Iris pigment epithelial cell (primary cell): Measurements from ENCODE around the gene UHRF1.
A peak's percentile ranks its signal among the peaks of the same experiment; 100 is the strongest.
"Not testable (repeated sequence)": the region's sequence is repeated elsewhere in the genome, so short reads cannot be mapped to it uniquely, and the experiment has no call there.

Experiments used
- DNase-seq: peaks from one replicate; pipeline ENCODE4 v3.0.0-alpha.2; 2011; ENCODE audit warnings: low read depth

UHRF1 gene

GRCh38 chr19:4937060-4937459 is 27.8 kb downstream of the UHRF1 start:
- DNase-seq: no peak

DNA sequence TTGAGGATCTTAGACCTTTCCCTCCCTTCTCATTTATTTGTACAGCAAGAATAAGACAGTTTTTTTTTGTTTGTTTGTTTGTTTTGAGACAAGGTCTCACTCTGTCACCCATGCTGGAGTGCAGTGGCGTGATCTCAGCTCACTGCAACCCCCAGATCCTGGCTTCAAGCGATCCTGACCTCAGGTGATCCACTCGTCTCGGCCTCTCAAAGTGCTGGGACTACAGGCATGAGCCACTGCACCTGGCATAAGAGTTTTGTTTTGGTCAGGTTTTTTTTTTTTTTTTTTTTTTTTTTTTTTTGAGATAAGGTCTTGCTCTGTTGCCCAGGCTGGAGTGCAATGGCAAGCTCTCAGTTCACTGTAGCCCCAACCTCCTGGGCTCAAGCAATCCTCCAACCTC is 29.2 kb downstream of the UHRF1 start:
- DNase-seq: not testable (repeated sequence)

DNA sequence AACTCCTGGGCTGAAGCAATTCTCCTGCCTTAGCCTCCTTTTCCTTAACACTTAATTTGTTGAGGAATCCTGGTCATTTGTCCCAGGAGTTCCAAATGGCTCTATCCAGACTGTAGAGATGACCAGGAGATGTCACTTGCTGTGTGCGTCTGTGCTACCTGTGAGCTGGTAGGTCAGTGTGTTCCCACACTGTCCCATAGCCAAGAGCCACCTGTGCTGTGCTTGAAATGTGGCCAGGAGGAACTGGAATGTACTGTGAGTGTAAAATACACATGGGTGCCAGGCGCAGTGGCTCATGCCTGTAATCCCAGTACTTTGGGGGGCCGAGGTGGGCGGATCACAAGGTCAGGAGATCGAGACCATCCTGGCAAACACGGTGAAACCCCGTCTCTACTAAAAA is 30.2 kb downstream of the UHRF1 start:
- DNase-seq: no peak

DNA sequence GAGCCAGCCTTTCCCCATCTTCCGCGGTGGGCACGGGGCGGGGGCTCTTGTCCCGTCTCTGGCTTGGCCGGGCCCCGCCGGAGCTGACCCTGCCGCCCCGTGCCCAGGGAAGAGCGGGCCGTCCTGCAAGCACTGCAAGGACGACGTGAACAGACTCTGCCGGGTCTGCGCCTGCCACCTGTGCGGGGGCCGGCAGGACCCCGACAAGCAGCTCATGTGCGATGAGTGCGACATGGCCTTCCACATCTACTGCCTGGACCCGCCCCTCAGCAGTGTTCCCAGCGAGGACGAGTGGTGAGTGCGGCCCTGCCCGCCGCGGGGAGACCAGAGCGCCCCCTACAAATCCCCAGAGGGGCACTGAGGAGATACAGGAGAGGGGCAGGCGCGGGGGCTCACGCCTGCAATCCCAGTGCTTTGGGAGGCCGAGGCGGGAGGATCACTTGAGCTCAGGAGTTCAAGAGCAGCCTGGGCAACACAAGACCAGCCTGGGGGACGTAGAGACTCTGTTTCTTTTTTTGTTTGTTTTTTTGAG is 32.4 kb downstream of the UHRF1 start:
- DNase-seq: not testable (repeated sequence)

DNA sequence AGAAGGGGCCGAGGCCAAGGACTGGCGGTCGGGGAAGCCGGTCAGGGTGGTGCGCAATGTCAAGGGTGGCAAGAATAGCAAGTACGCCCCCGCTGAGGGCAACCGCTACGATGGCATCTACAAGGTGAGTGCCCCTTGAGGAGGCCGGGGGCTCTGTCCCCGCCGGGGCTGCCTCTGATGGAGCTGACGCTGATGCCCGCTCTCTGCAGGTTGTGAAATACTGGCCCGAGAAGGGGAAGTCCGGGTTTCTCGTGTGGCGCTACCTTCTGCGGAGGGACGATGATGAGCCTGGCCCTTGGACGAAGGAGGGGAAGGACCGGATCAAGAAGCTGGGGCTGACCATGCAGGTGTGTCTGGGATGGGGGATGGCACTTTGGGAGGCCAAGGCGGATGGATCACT is 41.3 kb downstream of the UHRF1 start:
- DNase-seq: not testable (repeated sequence)

DNA sequence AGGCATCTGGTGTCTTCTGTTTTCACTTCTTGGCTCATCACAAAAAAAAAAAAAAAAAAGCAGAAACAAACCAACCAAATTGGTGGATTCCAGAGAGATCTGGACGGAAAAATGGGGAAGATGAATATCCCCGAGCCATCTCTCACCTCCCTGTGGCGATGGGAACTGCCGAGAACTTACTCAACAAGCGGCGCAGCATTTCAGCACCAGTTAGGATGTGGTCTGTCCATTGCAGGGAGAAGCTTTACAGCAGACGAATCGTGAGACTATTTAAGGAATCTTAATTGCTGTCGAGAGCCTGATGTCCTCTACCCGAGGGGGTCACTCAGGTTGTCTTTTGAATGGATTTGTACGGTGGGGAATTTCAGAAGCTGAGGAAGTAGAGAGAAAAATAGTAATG is 42.4 kb downstream of the UHRF1 start:
- no peak for DNase-seq

DNA sequence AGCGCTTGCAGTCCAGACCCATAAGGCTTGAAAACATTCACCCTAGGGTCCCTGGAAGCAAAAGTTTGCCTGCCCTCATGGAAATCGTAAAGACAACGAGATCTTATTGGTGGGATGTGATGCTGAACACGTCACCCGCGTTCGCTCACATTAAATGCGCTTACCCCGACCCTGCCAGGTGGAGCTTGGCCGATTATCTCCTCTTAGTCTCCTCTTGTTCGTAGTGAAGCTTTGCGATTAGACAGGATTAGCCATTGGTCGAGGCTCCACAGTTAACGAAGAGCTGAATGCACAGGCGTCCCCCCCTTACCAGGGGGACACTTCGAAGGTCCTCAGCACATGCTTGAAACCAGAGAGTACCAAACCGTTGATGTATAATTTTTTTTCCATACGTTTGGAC is 43.6 kb downstream of the UHRF1 start:
- DNase-seq: no peak

DNA sequence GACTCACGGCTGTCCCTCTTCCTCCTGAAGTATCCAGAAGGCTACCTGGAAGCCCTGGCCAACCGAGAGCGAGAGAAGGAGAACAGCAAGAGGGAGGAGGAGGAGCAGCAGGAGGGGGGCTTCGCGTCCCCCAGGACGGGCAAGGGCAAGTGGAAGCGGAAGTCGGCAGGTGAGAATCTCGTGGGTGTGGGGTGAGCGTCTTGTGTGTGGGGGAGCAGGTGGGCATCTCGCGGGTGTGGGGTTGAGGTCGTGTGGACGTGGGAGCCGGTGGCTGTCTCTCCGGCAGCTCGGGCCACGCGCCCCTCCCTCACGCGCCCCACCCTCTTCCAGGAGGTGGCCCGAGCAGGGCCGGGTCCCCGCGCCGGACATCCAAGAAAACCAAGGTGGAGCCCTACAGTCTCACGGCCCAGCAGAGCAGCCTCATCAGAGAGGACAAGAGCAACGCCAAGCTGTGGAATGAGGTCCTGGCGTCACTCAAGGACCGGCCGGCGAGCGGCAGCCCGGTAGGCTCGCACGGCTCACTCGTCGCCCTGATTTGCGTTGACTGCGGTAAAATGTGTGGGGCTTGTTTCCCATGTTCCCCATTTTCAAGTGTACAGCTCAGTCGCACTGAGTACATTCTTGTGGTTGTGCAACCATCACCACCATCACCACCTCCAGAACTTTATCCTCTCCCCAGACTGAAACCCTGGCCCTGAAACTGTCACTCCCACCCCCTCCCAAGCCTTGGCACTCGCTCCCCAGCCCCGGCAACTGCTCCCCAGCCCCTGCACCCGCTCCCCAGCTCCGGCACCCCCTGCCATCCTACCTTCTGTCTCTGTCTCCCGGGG is 45.2 kb downstream of the UHRF1 start:
- DNase-seq: peak; percentile 39

DNA sequence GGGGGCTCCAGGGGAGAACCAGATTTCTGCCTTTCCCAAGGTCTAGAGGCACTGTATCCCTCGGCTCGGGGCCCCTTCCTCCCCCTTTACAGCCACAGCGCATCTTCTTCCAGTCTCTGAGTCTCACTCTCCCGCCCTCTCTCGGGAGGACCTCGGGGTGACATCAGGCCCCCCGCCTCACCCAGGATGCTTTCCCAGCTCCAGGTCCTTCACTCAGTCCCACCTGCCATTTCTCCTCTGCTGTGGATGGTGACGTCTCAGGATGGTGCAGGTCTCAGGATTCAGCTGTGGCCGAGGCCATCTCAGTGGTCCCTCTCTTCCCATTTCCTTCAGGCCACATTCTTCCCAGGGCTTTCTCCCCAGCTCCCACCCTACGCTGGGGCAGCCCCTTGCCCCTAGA is 46.0 kb downstream of the UHRF1 start:
- no peak for DNase-seq

- no peak for DNase-seq
Observed at GRCh38 chr19:4957981-4958380, 48.7 kb downstream of the UHRF1 start.

DNA sequence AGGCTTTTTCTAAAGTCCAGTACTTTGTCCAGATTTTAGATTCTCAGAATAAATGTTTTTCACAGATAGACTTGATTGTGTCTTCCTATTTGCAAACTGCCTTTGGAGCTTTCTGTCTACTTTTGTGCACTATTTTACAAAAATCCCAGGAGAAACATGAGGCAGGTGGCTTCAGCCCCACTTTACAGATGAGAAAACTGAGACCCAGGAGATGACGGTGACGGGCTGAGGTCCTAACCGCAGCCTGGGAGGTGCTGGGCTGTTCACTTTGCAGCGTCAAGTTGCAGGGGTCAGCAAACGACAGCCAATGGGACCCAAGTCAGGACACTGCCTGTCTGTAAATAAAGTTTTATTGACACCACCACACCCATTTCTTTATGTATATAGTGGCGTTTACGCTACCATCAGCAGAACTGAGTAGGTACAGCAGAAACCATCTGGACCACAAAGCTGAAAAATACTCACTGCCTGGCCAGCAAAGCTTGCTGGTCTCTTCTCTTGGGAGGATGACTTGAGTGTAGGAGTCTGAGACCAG is 52.9 kb downstream of the UHRF1 start:
- DNase-seq: no peak

GRCh38 chr19:4965061-4965460 is 55.8 kb downstream of the UHRF1 start:
- DNase-seq: no peak

DNA sequence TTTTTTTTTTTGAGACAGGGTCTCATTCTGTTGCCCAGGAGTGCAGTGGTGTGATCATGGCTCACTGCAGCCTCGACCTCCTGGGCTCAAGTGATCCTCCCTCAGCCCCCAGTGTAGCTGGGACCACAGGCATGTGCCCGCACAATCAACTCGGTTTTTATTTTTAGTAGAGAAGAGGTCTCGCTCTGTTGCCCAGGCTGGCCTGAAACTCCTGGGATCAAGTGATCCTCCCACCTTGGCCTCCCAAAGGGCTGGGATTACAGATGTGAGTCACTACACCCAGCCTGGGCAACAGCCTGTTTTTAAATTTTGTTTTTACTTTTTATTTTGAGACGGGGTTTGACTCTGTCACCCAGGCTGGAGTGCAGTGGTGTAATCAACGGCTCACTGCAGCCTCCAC is 57.3 kb downstream of the UHRF1 start:
- no peak for DNase-seq

- DNase-seq: peak; percentile 84
Observed at GRCh38 chr19:4967738-4968461, 58.6 kb downstream of the UHRF1 start.

- DNase-seq: peak; percentile 100
Observed at GRCh38 chr19:4968462-4969291, 59.4 kb downstream of the UHRF1 start, which contains the start of gene KDM4B. Gene KDM4B (plus strand): TSS chr19:4969113. CDS start chr19:5032891, 63,778 bp downstream.

GRCh38 chr19:4969292-4969771 is 60.0 kb downstream of the UHRF1 start:
- no peak for DNase-seq

DNA sequence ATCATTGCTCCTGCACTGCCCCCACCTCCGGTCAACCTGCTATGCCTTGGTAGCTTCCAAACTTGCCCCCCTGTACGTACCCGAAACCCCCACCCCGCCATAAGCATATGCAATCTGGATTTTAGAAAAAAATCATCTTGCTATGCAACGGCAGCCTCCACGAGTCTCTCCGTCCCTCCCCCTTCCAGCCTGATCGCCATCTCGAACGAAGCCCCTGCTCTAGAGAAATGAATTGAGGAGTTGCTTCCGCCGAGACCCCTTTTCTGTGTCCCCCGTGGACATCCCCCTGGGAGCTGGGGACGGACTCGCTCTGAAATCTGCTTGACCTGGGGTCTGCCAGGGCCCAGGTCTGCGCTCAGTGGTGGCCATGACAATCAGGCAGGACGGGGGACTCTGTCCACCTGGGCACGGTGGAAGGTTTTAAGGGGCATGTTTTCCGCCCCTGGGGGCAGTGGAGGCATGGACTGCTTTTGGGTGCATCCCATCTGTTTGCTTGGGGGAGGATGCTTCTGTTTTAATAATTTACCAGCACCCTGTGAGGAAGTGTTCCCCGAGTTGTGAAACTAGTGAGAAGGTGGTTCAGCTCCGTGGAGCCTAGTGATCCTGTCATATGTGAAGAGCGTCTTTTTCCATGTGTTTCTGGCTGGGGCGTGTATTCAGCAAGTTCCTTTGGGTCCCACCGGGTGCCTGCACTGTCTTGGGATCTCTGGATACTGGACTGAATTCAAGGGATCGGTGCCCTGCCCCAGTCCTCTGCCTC is 60.7 kb downstream of the UHRF1 start:
- peak; percentile 52 for DNase-seq

- peak; percentile 41 for DNase-seq
Observed at GRCh38 chr19:4970558-4971423, 61.5 kb downstream of the UHRF1 start.

- DNase-seq: no peak
Observed at GRCh38 chr19:4971424-4971793, 62.1 kb downstream of the UHRF1 start.
